GOT3 (cell line): Measurements from ENCODE around the gene UNK.
"Not testable (repeated sequence)": the region's sequence is repeated elsewhere in the genome, so short reads cannot be mapped to it uniquely, and the experiment has no call there.

Experiments
- DNase-seq: peaks from one replicate; lab custom pipeline; 2025; ENCODE audit warnings: mixed read lengths; lab: John Stamatoyannopoulos, UW

The UNK gene

GRCh38 chr17:75799402-75799801, 14.8 kb downstream of the UNK start:
- no peak for DNase-seq

DNA sequence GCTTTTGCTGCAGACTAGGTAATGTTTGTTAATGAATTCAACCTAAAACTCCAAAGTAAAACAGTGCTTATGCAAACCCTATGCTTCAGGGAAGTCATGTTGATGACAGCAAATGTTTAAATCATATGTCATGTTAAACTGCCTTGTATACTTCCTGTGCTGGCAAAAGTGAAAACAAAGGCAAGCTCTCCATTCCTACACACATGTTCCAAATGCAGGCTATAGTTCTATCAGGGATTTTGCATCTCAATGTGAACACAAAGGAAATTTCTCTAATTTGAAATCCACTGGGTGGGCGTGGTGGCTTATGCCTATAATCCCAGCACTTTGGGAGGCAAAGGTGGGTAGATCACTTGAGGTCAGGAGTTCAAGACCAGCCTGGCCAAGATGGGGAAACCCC, 19.3 kb downstream of the UNK start:
- no peak for DNase-seq

DNA sequence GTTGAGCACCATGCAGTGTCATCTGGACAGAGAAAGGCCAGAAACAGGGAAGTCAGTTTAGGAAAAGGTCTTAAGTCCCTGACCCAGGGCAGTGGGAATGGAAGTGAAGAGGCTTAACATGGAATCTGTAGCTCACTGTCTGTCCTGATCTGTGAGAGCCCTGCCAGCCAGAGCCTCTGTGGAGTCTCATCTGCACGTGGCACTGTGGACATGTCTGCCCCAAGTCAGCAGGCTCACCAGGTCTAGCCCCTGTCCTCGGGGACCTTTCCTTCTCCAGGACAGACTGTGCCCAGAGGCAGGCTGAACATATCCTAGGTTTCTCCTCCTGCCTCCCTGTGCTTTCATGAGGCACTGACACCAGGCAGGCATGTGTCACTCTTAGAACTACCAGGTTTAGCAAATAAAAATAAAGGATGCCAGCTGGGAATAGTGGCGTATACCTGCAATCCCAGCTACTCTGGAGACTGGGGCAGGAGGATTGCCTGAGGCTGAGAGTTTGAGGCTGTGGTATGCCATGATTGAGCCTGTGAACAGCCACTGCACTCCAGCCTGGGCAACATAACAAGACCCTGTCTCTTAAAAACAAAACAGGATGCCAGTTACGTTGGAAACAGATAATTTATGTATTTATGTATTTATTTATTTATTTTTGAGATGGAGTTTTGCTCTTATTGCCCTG, 22.4 kb downstream of the UNK start:
- no peak for DNase-seq

- DNase-seq, result no peak
Observed at GRCh38 chr17:75807861-75808260, 23.3 kb downstream of the UNK start.

DNA sequence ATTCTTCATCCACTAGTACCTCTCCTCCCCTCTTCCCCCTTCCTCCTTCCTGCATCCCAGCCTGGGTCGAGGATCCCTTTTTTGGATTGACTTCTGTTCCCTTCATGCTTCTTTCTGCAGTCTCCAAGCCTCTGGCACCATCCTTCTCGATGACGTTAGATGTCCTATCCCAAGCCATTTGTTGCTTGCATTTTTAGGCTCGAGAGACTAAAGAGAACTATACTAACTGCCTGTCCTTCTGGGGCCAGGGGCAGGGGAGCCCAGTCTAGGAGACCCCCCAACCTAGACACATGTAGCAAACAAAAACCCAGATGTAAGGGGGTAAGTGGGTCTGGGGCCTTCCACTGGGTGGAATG, 23.9 kb downstream of the UNK start:
- no peak for DNase-seq

GRCh38 chr17:75808905-75809621, 24.5 kb downstream of the UNK start:
- no peak for DNase-seq

DNA sequence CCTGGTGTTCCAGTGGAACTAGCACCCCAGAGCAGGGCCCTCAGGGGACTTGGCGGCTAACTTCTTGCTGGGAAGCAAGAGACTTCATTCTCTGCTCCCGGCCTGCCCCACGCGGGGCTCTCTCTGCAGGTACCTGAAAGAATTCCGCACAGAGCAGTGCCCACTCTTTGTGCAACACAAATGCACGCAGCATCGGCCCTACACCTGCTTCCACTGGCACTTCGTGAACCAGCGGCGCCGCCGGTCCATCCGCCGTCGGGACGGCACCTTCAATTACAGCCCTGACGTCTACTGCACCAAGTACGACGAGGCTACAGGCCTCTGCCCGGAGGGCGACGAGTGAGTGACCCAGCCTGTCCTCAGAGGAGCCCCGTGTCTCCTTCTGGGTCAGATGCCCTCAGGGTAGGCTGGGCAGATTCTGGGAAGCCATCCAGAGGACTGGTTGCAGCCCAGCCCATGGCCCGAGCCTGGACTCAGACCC, 25.1 kb downstream of the UNK start:
- no peak for DNase-seq

GRCh38 chr17:75810216-75810615, 25.6 kb downstream of the UNK start:
- DNase-seq, result no peak

GRCh38 chr17:75810756-75811155, 26.1 kb downstream of the UNK start:
- not testable (repeated sequence) for DNase-seq

DNA sequence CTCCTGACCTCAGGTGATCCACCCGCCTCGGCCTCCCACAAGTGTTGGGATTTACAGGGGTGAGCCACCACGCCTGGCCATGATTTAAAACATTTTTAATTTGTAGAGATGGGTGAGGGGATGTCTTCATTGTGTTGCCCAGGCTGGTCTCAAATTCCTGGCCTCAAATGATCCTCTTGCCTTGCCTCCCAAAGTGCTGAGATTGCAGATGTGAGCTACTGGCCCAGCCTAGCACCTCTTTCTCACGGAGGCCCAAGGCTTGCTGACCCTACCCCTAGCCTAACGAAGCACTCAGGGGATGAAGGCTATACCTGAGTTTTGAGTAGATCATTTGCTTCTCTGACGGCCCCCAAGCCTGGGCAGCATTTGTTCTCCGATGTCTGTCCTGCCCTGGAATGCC, 26.6 kb downstream of the UNK start:
- DNase-seq, result no peak

DNA sequence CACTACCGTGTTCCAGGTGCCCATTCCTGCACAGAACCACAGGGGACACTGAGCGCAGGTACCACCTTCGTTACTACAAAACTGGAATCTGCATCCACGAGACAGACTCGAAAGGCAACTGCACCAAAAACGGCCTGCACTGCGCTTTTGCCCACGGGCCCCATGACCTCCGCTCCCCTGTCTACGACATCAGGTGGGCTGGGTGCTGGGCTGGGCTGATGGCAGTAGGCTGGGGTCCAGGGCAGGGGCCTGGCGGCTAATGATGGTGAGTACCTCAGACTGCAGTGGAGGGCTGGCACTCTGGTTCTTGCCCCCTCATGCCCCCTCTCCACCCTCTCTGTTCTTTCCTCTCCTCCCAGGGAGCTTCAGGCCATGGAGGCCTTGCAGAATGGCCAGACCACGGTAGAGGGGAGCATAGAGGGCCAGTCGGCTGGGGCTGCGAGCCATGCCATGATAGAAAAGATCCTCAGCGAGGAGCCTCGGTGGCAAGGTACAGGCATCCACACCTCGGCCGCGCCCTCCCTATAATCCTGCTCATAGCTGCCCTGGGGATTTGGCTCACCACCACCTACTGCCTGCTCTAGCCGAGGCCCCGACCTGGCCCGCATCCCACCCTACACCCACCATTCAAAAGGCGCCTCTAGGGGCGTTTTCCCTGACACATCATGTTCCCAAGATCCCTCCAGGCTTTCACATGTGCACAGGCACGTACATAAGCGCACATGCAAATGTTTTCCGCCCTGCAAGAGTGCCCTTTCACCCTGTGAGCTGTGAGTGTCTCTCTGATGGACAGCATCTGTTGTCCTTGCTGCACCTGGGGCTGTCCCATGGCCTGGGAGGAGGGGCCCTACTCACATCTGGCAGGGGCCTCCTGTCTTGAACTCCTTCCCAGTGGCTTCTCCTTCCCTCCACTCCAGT, 27.7 kb downstream of the UNK start:
- DNase-seq, result no peak

GRCh38 chr17:75813081-75814020, 28.7 kb downstream of the UNK start:
- DNase-seq, result no peak

DNA sequence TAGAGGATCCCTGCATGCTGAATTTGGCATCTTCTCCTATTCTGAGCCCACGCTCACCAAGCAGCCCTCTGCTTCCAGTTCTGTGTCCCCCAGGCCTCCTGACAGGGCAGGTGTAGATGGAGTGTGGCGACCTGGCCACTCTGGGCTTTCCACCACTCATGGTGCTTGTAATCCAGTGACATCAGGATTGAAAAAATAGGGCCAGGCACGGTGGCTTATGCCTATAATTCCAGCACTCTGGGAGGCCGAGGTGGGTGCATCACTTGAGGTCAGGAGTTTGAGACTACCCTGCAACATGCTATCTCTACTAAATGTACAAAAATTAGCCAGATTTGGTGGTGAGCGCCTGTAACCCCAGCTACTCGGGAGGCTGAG, 29.4 kb downstream of the UNK start:
- no peak for DNase-seq

GRCh38 chr17:75814900-75815373, 30.3 kb downstream of the UNK start:
- DNase-seq, result no peak

- no peak for DNase-seq
Observed at GRCh38 chr17:75815399-75815798, 30.8 kb downstream of the UNK start.

DNA sequence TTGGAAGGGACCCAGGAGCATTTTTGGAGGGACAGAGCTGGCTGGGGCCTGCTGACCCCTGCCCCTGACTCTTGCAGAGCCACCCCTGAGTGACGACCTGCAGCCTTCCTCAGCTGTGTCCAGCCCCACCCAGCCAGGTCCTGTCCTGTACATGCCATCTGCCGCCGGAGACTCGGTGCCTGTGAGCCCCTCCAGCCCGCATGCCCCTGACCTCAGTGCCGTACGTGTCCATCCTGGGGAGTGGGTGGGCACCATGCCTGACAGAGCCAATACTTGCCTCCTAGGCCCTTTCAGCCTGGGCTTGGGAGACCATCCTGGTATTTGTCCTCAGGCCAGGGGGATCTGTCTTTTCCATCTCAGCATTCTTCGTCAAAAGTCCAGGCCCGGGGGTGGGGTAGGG, 32.1 kb downstream of the UNK start:
- DNase-seq, result no peak

GRCh38 chr17:75817571-75817970, 33.0 kb downstream of the UNK start:
- DNase-seq, result no peak

- DNase-seq, result no peak
Observed at GRCh38 chr17:75818326-75818885, 33.8 kb downstream of the UNK start.

DNA sequence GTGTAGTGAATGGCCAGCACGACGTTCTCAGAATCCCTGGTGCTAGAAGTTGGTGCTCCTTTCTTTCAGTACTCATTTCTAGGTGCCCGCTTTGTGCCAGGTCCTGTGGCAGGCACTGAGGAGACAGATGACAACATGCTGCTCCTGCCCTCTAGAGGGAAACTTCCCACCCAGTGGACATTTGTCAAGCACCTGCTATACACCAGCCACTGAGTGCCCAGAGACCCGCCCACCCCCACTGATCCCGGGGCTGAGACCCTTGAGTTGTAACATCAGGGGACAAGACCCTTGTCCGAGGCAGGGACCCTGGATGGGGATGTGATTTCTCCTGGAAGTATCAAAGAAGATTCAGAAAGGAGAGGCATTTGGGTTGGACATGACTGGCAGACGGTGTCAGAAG, 34.5 kb downstream of the UNK start:
- no peak for DNase-seq

DNA sequence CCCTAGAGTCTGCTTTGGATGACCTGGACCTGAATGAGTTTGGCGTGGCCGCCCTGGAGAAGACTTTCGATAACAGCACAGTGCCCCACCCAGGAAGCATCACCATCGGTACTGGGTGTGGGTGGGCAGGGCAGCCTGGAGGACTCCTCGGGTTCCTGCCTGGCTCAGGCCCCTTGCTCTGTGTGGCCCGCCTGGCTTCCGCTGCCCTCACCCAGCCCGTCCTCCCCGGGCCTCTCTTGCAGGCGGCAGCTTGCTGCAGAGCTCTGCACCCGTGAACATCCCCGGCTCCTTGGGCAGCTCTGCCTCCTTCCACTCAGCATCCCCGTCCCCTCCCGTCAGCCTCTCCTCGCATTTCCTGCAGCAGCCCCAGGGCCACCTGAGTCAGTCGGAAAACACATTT, 35.1 kb downstream of the UNK start:
- no peak for DNase-seq
